ENCODE data around the gene FYN.

The FYN gene

DNA sequence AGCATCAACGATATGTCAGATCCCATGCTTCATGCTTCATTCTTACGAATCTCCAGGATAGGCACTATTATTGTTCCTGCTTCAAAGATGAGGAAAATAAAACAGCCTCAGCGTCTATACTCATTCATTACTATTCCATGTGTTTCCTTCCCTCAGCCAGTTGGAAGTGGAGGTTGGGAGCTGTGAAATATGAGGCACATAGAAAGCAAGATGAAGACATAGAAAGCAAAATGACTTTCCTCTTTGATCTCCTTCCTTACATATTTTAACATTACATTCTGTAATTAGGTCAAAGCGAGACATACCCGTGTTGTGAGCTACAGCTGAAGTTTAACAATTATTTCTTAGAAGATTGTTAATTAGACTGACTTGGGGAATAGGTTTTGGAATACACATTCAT is 125.4 kb downstream of the FYN start:
- no peak for DNase-seq (ENCODE audit: low spot score)

DNA sequence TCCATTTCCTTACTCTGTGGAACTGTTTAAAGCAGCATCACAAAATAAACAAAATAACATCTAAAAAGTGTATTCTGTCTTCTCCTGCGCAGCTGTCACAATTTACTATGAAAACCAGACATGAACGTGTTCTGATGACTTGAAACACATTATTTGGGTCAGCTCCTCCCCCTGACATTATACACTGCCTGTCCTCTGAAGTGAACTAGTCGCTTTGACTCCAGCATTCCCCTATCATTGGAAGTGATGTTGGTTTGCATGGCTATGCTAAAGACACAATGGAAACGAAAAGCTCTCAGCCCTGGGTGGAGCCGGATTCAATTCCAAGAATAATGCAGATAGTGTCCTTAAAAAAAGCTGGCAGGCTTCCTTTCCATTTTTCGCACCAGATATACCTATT is 125.9 kb downstream of the FYN start:
- DNase-seq (ENCODE audit: low spot score) = no peak

DNA sequence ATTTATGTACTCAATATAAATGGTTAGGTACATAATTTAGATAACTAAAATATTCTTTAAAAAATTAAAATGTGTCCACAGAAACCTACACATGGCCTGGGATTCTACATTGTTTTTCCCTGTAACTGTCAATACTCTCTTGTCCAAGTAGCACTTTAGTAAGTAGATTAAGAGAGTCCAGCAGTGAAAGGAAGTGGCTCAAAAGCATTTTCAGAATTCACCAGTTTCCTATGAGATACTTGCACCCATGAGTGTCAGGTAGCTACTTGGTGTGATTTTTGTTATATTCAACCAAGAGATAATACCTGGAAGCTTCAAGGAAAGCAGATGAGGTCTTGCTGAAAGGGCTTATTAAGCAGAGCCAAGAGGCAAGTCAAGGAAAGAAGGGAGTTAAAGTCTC is 126.3 kb downstream of the FYN start:
- no peak for DNase-seq (ENCODE audit: low spot score)

DNA sequence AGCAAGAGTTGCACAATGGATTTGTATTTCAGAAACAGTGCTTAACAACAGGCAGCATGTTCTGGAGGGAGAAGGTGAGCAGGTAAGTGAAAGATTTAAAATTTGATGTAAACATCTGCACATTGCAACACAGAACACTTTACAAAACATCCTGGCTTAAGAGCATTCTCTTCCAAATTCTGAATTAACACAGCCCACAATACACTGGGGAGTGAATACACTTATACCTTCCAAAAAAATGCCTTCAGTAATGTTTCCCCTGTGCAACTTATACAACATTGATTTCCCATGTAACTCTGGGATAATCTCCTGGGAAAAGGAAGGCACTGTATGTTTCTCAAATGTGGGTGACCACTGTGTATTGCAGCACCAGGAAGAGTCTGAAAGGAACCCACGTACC is 127.6 kb downstream of the FYN start:
- no peak for DNase-seq (ENCODE audit: low spot score)

DNA sequence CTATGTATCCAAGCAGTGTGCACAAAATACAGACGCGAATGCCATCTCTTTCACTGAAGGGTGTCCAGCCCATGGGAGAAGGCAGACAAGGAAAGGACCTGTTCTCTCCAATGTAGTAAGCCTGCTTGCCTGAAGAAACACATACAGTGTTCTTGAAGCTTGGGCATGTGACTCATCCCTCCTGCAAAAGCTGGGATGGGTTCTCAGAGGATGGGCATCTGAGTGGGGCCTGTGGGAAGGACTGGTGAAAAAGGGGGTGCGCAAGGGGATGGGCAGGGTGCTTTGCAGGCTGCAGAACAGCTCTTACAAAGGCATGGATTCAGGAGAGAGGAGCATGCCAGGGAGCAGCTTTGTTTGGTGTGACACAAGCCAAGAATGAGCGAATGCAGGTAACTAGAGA is 128.1 kb downstream of the FYN start:
- DNase-seq (ENCODE audit: low spot score) = no peak

DNA sequence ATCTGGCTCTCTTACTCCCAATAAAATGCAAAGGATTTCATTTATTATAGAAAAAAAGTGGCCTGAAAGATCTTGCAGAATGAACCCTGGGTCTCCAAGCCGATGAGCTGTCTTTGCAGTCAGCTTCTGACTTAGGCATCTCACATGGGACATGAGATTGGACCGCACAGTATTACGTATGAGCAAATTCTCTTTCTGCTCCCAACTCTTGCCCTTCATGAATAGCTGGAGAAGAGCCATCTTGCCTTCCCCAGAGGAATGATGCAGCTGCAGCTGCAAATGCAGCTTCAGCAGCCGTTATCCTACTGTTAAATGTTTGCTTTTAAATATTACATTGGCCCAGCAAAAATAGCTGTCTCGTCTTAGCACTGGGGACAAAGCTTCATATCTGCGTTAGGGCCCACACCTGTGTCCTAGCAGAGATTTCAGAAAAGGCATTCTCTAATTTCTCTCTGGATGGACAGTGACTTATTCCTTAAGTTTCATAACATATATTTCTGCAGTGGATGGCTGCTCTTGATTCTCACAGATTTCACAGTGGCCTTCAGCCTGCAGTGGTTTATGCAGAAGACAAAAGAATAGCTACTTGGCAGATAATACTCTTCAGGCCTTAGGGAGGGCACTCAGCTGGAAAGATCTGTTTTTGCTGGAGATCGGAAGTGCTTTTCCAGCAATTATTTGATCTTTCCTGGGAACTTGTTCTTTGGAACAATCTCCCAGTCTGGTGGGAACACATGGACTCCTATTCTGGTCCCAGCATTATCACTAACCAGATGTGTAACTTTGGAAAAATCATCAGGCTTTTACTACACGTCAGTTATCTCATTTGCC is 129.2 kb downstream of the FYN start:
- DNase-seq (ENCODE audit: low spot score) = peak; percentile 82

DNA sequence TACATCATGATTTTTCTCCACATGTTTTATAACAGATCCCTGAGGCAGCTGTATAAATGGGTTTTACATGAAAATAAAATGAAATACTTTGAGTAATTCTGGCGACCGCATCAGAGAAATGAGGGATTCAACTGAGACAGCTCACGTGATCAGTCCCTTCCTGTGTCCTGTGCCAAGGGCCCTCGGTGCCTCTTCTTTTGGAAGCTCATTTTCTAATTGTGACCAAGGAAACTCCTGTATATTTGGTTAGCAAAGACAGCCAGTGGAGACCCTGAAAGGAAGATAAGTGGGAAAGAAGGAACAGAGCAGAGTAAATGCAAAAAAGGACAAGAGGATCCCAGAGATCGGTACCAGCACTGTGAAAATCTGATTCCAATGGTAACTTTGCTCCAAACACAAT is 129.9 kb downstream of the FYN start:
- no peak for DNase-seq (ENCODE audit: low spot score)

DNA sequence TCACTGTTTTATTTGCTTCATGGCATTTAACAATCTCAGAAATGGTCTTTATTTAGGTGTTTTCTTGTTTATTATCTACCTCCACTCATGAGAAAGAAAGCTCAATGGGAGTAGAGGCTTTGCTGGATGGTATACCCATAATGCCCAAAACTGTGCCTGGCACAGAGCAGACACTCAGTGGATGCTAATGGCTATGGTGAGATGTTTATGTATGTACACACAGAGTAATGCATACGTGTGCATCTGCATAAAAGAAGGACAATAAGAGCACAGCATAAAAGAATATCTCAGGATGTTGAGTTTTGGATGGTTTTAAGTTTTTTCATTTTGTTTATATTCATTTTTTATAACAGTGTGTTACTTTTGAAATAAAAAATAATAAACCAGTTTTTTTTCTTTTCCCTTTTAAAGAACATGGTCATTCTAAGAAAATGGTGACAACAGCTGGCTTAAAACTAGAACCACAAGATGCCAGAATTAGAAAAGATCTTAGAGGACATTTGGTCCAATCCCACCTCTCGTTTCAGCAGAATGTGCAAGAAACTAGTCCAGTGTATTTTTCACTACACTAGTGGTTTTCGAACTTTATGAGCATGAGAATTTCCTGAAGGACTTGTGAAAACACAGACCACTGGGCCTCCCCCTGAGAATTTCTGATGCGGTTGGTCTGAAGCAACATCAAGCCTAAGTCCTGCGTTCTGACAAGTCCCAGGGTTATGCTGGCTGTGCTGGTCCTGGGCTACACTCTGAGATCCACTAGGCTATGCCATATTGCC is 131.9 kb downstream of the FYN start:
- no peak for DNase-seq (ENCODE audit: low spot score)

DNA sequence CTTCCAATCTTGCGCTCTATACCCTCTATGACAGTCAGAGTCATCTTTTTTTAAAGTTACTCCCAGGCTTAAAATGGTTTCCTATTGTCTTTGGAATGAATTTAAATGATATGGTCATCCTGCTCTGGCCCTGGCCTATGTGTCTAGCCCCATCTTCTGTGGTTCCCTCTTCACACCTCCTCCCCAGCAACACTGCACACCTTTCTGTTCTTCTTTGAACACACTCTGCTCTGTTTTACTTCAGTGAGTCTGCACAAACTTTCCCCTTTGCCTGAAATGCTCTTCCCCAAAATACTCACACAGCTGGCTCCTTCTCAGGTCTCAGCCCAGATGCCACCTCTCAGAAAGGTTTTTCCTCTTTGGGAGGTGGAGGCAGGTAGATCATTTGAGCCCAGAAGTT is 132.7 kb downstream of the FYN start:
- DNase-seq (ENCODE audit: low spot score) = no peak

DNA sequence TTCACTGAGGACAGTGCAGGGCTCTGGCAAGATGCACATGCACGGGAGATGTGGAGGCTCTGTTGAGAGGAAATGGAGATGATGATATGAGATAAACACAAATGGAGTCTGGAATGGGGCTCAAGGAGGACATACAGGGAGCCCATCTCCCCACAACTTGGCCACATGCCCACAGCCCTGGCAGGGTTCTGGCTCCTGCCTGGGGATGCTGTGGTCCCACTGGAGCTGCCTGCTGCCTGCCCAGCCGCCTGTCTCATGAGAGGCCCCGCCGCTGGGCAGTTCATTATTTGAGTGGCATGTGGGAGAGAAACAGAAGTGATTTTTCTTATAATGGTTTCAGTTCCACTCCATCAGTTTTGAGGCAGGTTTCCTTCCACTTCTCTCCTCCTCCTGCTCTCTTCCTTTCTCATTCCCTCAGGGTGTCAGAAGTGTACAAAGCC is 134.0 kb downstream of the FYN start:
- DNase-seq (ENCODE audit: low spot score) = no peak

DNA sequence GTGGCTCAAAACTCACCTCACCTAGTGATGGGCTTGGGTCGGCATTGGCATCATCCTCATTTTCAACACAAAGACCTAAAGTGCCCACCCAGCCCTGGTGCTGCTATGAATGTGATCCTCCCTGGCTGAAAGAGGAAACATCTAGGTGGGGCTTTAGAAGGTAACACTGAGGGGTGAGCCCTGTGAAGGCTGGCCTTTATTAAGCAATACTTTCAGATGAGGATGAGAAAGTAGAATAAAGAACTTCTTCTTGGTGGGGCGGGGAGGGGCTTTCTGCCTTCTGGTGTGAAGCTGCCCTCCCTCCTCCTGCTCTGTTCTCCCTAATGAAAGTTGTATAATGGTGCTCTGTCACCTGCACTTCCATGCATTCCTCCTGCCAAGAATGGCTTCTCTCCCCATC is 134.6 kb downstream of the FYN start:
- DNase-seq (ENCODE audit: low spot score) = no peak

DNA sequence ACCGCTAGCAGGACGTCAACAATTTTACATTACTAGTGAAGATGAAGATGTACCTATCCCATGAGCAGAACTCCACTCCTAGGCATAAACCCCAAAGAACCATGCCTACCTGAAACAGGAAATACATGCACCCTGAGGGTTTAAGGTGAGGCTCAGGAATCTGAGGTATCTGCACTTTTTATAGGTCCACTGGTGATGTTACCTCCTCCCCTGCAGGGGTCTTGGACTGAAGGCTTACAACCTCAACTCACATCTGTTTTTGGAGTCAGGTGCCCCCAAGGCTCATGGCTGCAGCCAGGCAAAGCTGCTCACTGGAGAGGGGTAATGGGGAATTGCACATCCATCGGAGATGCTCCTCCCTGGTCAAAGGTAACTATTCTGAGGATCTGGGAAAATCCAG is 135.1 kb downstream of the FYN start:
- DNase-seq (ENCODE audit: low spot score) = no peak

DNA sequence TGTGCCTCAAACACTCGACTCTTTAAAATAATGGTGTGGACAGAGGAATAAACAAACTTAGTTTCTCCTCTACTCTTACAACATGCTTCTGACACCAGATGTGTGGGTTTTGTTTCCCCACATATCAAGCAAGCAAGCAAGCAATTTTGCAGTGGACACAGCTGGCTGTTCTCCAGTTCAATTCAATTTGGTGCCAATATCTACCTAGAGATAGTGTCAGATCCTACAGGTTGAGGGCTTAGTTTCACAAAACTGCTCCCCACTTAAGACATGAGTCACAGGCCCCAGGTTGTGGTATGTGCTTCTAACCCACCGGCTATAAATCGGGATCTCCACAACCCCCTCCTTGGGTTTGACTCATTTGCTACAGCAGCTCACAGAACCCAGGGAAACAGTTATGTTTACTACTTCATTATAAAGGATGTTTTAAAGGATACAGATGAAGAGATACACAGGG is 136.2 kb downstream of the FYN start:
- DNase-seq (ENCODE audit: low spot score) = no peak

DNA sequence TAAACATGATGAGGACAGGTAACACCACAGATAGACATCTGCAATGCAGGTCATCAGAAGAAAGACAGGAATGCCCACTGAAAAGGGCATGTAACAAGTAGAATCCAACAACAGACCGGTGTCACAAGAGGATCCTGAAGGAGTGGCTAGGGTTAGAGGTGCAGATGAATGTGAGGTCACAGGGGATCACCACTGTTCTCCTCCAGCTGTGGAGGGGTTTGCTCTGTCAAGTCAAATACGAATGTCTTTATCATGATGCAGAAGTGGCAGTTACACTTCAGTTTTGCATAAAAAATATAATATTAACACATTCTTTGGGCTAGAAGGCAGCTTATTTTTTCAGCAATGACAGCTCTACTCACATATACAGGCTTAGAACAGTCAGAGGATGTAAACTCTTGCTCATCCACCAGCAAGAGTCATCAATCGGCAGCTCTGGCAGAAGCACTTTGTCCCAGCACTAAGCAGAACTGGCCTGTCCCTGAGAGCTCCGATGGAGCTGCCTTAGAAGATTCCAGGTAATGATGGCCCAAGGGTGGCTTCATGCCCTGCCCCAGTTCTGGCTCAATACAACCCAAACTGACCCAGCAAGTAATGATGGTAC is 137.1 kb downstream of the FYN start:
- DNase-seq (ENCODE audit: low spot score) = no peak

DNA sequence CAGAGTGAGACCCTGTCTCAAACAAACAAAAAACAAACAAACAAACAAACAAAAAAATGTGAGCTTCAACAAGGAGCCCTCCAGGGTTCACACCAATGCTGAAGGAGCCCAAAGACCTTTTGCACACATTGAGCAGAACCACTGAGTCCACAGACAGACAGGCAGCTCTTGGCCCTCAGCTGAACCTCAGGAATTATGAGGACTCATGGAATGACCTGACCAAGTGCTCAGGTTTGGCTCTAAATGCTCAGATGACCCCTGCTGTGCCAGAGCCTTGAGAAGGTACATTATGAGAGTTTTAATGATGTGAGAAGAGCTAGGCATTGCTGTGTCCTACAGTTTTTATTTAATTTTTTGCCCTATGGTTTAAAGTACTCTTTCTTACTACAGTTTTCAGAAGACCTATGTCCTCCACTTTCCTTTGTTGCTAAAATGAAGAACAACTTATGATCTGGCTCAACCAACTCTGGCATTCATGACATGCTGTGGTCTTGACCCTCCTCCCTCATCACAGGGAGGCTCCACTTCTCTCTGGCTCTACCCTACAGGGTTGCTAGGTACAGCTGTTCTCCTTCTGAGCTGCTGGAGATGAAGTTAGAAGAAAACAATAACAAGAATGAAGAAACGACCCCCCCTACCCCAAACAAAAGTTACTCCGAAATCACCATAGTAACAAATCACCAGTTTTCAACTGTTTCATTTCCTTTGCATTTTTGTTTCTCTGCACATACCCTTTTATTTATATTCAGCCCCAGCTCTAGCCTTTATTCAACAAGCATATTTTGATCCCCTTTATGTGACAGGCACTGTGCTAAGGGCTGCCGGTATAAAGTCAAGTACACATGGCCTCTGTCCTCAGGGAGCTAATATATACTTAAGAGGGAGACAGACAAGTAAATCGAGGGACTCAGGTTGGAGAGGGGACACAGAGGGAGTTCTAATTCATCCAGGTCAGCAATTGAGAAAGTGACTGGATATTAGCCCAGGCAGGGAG is 138.9 kb downstream of the FYN start:
- no peak for DNase-seq (ENCODE audit: low spot score)

DNA sequence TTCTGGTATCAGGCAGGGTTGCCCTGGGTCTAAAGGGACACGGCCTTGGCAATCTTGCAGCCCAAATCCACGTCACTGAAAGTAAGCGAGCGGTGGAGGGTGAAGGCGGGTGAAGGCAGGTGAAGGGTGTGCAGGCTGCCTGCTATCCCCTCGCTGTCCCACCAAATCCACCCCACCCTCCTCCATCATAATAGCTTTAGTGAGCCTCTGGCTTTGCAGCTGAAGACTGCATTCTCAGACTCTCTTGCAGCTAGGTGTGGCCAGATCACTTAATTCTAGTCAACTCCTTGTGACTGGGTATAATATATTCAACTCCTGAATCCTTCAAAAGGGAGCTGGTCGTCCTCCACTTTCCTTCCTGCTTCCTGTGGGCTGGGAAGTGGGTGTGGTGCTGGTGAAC is 140.9 kb downstream of the FYN start:
- DNase-seq (ENCODE audit: low spot score) = no peak

DNA sequence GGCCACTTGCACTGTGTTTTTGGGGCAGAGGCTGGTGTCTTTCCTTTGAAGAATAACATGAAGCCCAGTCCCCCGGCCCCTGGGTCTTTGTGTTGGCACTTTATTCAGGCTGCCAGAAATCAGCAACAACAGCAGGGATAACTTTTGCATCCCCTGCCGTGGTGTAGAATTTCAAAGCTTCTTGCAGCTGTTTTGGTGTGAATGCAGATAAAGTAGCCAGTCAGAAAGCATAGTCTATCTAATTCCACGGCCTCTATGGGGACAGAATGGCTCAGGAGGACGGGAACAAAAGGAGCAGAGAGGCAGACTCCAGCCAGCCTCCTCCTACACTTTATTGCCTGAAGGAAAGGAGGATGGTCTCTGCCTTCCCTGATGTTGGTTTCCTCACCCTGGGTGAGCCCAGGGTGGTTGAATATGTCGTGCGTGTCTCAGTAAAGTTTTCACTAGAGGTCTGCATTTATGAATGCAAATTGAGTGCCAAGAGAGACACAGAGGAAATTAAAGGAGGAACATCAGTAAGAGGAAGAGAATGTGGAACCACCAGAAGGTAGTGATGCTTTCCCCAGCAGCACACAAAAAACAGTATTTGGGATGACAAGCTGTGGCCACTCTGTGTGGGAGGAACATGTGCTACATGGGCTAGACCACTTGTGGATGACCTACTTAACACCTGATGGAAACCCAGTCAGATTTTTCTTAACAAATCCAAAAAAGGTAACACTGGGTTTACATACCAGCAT is 141.6 kb downstream of the FYN start:
- DNase-seq (ENCODE audit: low spot score) = no peak

DNA sequence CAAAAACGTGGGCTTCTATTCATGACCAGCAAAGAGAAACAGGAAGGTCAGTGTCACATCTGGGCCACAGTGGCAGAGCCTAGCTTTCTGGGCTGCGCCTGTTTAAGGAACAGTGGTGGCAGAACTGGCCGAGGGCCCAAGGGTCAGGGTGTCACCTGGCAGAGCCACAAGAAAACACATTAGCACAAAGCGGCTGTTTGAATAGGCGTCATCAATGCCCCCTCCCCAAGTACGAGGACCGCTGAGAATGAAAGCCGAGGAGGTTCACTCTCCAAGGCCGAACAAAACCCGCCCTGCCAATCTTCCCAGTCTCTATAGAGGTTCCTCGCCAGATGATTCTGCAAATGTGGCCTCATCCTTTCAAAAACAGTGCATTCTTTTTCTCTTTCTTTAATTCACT is 142.4 kb downstream of the FYN start:
- DNase-seq (ENCODE audit: low spot score) = no peak

DNA sequence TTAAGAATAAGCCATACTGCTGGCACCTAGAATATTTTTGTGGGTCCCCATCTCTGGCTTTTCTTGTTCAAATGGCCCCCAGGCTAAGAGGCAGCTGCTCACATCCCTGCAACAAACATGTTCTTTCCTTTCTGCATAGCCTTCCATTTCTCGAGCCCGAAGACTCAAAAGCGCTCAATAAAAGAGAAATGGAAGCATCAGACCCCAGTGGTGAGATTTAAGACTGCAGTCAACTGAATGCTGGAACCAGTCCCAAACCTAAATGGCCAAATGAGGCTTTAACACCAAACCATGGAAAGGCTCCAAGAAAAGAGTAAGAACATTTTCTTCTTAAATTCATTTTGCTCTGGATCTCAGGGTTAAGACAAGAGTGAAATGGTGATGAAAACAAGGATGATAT is 145.4 kb downstream of the FYN start:
- DNase-seq (ENCODE audit: low spot score) = no peak

DNA sequence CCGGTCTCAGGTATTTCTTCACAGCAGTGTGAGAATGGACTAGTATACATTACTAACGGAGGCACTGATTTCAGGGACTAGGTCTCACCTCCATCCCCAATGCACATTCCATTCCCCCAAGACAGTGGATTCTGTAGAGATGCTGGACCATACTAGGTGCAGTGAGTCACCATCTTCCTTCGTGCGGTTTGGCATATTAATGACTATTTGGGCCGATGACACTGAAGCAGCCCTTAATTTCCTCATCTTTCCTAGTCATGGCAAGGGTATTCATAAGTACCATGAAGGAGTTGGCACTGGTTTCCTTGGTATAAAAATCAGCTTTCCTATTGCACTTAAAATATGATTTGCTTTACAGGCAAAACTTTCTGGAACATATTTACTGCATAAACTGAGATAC is 146.2 kb downstream of the FYN start:
- no peak for DNase-seq (ENCODE audit: low spot score)

Measured in left forelimb (tissue), 1 donor.